ENCODE results near the gene RNF31.
"Not testable (repeated sequence)": the region's sequence is repeated elsewhere in the genome, so short reads cannot be mapped to it uniquely, and the experiment has no call there.

Gene RNF31

GRCh38 chr14:24184104-24184970, 37.0 kb downstream of the RNF31 start:
- DNase-seq, result no peak

GRCh38 chr14:24185026-24185425, 37.7 kb downstream of the RNF31 start:
- no peak for DNase-seq

DNA sequence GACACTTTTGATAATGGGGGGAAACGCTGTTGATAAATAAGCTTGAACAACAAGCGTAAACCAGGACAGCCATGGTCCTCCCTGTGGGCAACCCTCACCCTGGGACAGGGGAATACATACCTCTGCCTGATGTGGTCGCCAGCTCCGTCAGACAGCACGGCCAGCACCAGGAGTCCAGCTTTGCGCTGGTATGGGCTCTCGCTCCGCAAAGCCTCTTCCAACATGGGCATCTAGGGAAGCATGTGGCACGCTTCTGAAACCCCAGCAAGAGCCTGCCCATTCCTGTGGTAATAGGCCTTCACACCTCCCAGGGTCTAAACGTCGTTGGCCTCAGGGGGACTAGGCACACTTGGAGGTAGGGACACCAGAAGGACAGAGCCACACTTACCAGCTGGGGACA, 38.4 kb downstream of the RNF31 start:
- no peak for DNase-seq

DNA sequence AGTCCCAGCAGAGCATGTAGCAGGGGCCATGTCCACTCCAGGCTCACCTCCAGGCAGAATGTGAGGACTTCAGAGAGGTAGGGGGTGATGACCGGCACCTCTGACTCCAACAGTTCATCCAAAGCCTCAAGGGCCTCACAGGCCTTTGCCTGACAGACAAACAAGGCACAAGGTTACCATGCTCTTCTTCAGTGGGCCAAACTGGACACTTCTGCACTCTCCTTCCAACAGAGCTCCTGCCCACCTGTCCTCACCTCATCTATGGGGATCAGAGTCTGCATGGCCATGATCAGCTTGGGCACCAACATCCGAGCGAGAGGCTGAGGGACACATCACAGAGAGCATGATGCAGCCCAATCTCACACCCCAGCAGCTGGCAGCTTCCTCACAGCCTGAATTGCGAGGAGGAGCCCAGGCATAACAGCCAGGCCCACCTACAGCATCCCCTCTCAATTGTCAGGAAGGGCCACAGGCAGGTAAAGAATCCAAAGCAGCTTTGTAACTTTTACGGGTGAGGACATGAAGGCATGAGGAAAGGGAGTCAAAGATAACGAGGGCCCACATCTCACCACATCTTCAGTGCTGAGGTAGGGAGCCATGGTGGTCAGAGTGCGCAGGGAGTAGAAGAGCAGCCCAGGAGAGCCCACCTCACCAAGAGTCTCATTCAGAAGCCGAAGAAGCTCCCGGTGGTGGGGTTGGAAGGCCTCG, 39.7 kb downstream of the RNF31 start:
- DNase-seq, result no peak

DNA sequence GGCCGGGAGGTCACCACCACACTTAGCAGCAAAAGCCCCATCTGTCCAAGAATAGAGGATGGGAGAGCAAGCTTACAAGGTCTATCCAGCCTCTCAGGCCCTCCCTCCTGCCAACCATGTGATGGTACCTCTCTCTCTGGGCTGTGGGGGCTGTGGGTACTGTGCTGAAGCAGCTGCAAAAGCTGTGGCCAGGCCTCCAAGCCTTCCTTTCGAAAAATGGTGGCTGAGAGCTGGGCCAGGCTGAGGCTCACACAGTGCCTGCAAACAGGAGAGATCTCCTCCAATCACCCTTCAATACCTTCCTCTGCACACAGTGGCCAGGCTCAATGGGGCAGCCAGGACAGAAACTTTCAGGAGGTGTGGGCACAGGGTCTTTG, 40.2 kb downstream of the RNF31 start:
- DNase-seq, result no peak

- peak; percentile 98 for DNase-seq
Observed at GRCh38 chr14:24188251-24189058, 41.2 kb downstream of the RNF31 start, which contains the start of gene IPO4. IPO4 (minus strand) TSS chr14:24188816; CDS start chr14:24188787, 29 bp downstream.

- DNase-seq, result no peak
Observed at GRCh38 chr14:24189059-24189375, 41.7 kb downstream of the RNF31 start.

GRCh38 chr14:24189460-24189859, 42.2 kb downstream of the RNF31 start:
- no peak for DNase-seq

GRCh38 chr14:24190416-24190815, 43.1 kb downstream of the RNF31 start:
- no peak for DNase-seq

DNA sequence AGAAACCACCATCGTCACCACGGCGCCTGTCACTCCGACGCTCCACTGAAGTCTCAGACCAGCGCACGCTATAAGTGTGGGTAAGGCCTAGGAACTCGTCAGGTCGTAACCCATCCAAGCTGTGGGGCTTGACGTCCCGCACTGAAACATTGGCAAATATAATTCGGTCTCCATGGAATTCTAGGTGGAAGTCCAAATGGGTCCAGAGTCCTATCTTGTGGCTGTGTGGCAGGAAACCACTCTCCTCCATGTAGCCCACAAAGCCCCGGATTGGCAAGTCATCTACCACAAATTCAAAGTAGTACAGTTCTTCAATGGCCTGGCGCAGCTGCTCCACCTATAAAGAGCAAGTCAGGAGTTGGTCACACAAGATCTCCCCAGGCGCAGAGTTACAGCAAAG, 45.6 kb downstream of the RNF31 start:
- DNase-seq, result no peak

DNA sequence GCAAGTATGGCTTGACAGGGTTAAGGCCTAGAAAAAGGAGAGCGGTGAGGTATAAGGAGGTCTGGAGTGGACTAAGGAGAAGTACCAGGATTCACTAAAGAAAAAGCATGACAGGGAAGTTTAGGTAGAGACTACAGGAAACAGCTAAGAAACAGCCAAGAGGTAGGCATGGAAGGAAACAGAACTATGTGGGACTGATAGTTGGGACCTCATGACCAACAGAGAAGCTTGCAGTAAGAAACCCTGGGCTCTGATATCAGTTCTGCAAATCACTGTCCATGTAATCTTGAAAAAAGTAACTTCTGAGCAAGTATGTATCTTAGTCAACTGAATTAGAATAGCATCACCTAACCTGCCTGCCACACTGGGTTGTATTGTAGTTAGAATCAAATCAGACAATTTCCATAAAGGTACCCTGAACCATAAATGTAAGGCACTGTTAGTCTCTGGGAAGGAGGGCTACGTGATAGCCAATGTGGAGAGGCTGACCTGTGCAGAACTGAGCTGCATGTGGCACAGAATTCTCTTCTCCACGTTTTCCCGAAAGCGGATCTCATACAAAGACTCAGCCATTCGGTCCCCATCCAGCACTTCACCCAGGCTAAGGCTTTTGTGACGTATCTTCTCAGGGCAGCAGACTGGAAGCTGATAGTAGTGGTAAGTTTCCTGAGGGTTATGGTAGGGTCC, 47.0 kb downstream of the RNF31 start:
- no peak for DNase-seq

DNA sequence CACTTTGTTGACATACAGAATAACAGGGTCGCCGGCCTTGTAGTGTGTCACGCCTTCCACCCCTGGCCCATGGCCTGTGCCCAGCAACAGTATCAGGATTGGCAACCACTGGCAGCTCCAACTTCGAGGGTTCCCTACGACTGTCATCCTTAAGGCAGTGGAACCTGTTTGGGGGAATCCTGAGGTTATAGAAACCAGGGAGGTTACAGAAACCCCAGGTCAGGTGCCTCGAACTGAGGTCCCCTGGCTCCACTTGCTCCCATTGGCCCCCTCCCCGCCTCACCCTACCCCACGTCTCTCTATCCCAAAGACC, 47.5 kb downstream of the RNF31 start:
- DNase-seq, result no peak

GRCh38 chr14:24195186-24196070, 48.1 kb downstream of the RNF31 start, which contains the start of gene TM9SF1:
TM9SF1 (minus strand) TSS chr14:24195441; CDS start chr14:24195019, 422 bp downstream.
- DNase-seq, result peak; percentile 88

DNA sequence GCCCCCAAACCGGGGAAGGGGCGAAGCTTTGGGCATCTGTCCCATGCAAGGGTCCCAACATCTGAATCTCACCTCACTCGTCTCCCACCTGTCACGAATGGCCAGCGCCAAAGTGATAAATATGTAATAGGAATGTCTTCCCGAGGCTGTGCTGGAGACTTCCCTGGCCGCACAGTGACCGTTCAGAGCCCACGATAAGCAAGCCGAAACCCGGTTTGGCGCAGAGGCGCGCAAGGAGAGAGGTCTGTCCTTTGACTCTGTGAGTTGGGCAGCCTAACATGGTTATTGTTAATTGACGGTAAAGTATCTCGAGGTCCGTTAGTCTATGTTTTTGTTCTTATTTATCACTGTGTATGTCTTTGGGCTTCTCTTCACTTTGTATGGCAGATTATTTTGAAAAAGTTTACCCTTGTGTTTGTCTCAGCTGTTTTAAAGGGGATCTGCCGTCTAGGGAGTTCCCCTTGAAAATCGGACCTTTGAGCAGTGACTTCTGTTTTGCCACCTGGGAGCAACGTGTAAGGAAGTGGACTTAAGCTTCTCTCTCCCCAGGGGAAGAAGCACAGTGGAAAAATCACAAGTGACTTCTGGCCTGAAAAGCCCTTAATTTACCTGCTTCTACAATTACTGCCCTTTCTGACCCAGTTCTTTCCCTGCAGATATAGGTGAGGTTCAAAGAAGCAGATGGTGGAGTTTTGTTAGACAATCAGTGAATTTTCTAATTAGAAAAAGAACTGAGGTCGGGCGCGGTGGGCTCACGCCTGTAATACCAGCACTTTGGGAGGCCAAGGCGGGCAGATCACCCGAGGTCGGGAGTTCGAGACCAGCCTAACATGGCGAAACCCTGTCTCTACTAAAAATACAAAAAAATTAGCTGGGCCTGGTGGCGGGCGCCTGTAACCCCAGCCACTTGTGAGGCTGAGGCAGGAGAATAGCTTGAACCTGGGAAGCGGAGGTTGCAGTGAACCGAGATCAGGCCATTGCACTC, 49.1 kb downstream of the RNF31 start:
- peak; percentile 16 for DNase-seq

DNA sequence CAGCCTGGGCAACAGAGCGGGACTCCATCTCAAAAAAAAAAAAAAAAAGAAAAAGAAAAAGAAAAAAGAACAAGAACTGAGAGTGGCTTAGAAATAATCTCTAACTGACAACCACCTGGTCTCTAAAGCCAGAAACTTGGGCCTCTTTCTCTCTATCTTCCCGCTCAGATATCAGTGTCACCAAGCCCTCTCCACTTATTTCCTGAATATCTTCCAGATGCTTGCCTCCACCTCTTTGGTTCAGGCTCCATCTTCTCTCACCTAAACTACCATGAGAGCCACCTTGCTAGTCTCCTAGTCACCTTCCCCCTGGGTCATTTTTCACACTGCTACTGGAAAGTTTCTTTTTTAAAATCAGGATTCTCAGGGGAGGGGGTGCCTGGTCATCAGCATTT, 49.8 kb downstream of the RNF31 start:
- DNase-seq, result no peak

- DNase-seq, result no peak
Observed at GRCh38 chr14:24198814-24199524, 51.7 kb downstream of the RNF31 start.

DNA sequence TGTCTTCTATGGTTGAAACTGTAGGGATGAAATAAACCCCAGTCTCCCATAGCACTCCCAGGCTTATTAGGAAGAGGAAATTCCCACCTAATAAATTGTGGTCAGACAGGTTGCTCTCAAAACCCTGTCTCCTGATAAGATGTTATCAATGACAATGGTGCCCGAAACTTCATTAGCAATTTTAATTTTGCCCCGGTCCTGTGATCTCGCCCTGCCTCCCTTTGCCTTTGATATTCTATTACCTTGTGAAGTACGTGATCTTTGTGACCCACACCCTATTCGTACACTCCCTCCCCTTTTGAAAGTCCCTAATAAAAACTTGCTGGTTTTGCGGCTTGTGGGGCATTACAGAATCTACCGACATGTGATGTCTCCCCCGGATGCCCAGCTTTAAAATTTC, 55.2 kb downstream of the RNF31 start:
- not testable (repeated sequence) for DNase-seq

DNA sequence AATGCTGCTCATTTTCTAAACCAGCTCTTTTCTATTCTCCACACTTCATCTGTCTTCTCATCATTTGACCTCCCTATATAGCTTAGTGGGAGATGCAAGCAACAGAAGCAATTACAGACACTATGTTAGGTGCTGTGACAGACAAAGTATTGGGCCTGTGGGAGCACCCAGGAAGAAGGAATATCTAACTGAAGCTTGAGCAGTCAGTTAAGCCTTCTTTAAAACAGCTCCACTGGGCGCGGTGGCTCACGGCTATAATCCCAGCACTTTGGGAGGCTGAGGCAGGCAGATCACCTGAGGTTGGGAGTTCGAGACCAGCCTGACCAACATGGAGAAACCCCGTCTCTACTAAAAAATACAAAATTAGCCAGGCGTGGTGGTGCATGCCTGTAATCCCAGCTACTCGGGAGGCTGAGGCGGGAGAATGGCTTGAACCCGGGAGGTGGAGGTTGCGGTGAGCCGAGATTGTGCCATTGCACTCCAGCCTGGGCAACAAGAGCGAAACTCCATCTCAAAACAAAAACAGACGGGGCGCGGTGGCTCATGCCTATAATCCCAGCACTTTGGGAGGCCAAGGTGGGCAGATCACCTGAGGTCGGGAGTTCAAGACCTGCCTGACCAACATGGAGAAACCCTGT, 56.1 kb downstream of the RNF31 start:
- DNase-seq, result not testable (repeated sequence)
